Measurements from ENCODE around the gene NELFB.
"Not testable (repeated sequence)": the region's sequence is repeated elsewhere in the genome, so short reads cannot be mapped to it uniquely, and the experiment has no call there.

NELFB gene

DNA sequence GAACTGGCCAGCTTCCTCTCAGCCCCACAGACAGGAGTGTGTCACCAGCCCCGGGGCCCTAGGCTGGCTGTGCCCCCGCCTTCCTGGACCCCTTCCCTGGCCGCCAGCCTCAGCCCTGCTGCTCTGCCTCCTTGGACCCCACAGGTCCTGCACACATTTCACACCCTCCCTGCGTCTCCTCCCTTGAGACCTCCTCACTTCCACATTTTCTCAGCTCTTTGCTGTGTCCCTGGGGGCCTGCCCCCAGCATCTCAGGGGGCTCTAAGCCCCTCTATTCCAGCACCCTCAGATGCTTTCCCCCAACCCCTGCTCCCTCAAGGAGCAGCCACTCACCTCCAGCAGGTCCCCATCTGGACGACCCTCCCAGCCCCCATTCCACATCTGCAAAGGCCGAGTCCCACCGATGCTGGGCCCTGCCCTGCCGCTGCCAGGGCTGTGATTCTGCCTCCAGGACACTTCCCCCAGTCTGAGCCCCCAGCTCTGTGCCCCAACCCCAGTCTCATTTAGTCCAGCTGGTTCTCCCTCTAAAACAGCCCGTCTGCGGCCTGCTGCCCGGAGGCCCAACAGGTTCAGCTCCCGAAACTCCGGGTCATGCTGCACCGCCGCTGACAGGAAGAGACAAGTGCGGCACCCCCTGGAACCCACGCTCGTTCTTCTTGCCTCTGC is 20.2 kb upstream of the NELFB start:
- DNase-seq = no peak

GRCh38 chr9:137235424-137236237 is 19.5 kb upstream of the NELFB start:
- no peak for DNase-seq

GRCh38 chr9:137236238-137236935 is 18.7 kb upstream of the NELFB start:
- DNase-seq = peak; percentile 95 to 96

GRCh38 chr9:137236936-137237421 is 18.1 kb upstream of the NELFB start:
- no peak for DNase-seq

GRCh38 chr9:137237759-137238726 is 17.1 kb upstream of the NELFB start:
- DNase-seq = no peak

GRCh38 chr9:137239541-137240200 is 15.5 kb upstream of the NELFB start:
- not testable (repeated sequence) for DNase-seq

DNA sequence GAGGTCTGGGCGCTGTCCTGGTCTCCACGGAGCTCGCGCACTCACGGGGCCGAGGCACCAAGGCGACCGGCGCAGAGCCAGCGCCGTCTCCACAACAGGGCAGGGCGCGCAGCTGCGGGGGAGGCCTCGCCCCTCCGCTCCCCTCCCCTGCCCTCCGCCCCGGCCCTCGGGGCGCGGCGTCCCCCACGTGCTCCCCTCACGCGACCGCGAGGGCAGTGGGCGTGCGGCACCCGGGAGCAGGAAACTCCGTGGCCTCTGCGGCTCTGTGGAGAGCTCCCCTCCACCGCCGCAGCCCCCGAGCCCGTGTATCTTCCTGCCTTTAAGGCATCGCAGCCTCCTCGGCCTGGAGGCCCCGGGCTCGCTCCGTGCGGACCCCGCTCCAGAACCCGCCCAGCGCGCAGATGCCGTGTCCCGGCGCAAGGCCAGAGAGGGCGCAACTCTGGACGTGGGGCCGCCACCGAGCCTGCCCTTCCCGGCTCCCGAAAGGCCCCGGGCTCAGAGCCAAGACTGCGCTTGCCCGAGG is 14.7 kb upstream of the NELFB start:
- peak; percentile 68 to 74 for DNase-seq

DNA sequence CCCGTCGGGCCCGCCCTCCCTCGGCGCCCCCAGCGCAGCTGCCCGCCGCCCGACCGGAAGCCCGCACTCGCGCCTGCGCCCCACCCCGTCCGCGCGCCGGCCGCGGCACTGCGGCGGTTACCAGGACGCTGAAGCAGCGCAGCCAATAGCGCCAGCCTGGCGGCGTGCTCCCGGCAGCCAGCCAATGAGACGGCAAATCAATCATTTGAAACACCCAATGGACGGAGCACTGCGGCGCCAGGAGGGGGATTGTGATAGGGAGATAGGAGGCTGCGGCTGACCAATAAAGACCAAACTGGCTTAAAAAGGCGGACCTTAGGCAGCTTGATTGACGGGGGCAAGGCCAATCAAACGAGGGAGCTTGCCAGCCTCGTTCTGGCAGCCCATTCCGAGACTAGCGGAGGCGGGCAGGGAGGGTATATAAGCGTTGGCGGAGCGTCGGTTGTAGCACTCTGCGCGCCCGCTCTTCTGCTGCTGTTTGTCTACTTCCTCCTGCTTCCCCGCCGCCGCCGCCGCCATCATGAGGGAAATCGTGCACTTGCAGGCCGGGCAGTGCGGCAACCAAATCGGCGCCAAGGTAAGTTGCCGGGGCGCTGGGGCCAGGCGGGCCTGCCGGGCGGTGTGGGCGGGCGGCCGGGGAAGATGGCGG is 14.2 kb upstream of the NELFB start, which contains the start of gene TUBB4B:
TUBB4B (plus strand) TSS at position 447 of the 649 bp plus-strand sequence; CDS start at position 521, 74 bp downstream.
- peak; percentile 94 to 96 for DNase-seq

GRCh38 chr9:137241490-137242268 is 13.4 kb upstream of the NELFB start:
- DNase-seq = peak; percentile 73 to 75

DNA sequence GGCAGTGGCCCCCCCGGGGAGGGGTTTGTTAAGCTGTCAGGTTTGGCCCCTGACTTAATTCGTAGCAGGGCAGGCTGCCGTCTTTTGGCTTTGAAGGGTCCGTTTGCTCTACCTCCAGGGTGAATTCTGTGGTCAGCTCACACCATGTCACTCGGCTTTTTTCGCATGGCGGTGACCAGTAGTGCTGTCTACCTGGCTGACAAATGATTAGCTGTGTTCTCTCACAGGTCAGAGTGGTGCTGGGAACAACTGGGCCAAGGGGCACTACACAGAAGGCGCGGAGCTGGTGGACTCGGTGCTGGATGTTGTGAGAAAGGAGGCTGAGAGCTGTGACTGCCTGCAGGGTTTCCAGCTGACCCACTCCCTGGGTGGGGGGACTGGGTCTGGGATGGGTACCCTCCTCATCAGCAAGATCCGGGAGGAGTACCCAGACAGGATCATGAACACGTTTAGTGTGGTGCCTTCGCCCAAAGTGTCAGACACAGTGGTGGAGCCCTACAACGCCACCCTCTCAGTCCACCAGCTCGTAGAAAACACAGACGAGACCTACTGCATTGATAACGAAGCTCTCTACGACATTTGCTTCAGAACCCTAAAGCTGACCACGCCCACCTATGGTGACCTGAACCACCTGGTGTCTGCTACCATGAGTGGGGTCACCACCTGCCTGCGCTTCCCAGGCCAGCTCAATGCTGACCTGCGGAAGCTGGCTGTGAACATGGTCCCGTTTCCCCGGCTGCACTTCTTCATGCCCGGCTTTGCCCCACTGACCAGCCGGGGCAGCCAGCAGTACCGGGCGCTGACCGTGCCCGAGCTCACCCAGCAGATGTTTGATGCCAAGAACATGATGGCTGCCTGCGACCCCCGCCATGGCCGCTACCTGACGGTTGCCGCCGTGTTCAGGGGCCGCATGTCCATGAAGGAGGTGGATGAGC is 12.6 kb upstream of the NELFB start:
- no peak for DNase-seq

DNA sequence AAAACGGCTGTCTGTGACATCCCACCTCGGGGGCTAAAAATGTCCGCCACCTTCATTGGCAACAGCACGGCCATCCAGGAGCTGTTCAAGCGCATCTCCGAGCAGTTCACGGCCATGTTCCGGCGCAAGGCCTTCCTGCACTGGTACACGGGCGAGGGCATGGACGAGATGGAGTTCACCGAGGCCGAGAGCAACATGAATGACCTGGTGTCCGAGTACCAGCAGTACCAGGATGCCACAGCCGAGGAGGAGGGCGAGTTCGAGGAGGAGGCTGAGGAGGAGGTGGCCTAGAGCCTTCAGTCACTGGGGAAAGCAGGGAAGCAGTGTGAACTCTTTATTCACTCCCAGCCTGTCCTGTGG is 11.9 kb upstream of the NELFB start:
- not testable (repeated sequence) for DNase-seq

GRCh38 chr9:137243626-137244485 is 11.3 kb upstream of the NELFB start:
- DNase-seq = peak in 1 of 2 donors; percentile 42

- peak in 1 of 2 donors; percentile 42 for DNase-seq
These were observed 10.4 kb upstream of the NELFB start for GRCh38 chr9:137244486-137245449.

DNA sequence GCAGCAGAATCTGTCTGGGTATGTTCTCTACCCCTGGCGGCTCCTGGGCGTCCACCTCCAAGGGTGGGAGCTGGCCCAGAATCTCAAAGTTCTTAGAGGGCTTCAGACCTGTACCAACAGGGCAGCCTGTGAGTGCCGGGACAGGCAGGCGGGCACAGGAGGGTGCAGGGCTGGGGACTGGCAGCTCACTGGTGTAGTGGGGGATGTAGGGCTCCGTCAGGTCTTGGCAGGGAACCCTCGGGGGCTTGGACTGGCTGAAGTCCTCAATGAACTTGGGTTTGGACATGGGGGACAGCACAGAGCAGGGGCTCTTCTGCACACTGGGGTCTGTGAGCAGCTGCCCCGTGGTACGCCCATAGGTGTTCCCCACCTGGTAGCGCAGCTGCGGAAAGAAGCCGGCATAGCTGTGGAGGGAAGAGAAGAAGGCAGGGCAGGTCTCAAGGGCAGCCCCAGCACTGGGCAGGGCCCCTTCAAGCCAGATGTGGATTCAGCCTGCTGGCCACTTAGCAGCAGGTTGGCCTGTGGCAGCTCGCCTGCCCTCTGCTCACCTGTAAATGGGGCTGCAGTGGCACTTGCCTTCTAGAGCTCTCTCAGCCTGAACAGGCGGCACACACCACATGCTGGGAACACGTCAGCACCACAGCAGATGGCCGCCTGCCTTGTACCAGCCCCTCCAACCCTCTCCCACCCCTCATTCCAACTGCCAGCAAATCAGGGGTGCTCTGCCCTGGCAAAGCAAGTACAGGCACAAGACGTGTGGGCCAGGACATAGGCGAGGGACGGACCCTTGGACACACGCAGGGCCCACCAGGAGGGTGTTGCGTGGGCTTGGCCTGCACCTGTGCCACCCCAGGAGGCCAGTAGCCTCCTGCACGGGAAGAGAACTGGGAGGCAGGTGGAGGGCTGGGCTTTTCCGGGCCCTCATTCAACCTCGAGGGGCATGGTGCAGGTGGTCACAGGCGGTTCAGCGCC is 9.4 kb upstream of the NELFB start:
- DNase-seq = no peak
